Activated naive CD8-positive, alpha-beta T cell (primary cell): ENCODE results near the gene NT5DC4.
"Not testable (repeated sequence)": the region's sequence is repeated elsewhere in the genome, so short reads cannot be mapped to it uniquely, and the experiment has no call there.

Source experiments
- H3K27ac Mint-ChIP-seq: one replicate; pipeline ENCODE4 v1.8.0; 2021; ENCODE audit warnings: mixed read lengths
- H3K27me3 Mint-ChIP-seq: one replicate; pipeline ENCODE4 v1.8.0; 2021; ENCODE audit warnings: mixed read lengths
- H3K36me3 Mint-ChIP-seq: one replicate; pipeline ENCODE4 v1.8.0; 2021; ENCODE audit warnings: mixed read lengths
- H3K4me1 Mint-ChIP-seq: one replicate; pipeline ENCODE4 v1.8.0; 2021; ENCODE audit warnings: low read depth, mixed read lengths
- H3K4me3 Mint-ChIP-seq: one replicate; pipeline ENCODE4 v1.8.0; 2021; ENCODE audit warnings: mild to moderate bottlenecking, mixed read lengths
- H3K9me3 Mint-ChIP-seq: one replicate; pipeline ENCODE4 v1.8.0; 2021; ENCODE audit warnings: low read depth, mixed read lengths

The NT5DC4 gene

GRCh38 chr2:112712465-112712864 lies 8.4 kb upstream of the NT5DC4 start:
- Mint-ChIP-seq H3K27me3 (peaks cover 2% of the 10 kb centered on the region), H3K36me3 (no peaks in the 10 kb centered on the region), H3K27ac (no peak overlapping the region), H3K4me3 (no peak overlapping the region), H3K9me3 (no peaks in the 10 kb centered on the region), H3K4me1 (peaks cover 2% of the 10 kb centered on the region)

- H3K27ac Mint-ChIP-seq, result no peak overlapping the region
- H3K4me3 Mint-ChIP-seq, result no peak overlapping the region
- H3K36me3 Mint-ChIP-seq, result no peaks in the 10 kb centered on the region
- H3K4me1 Mint-ChIP-seq, result peaks cover 2% of the 10 kb centered on the region
- no peaks in the 10 kb centered on the region for H3K9me3 Mint-ChIP-seq
- H3K27me3 Mint-ChIP-seq, result peaks cover 2% of the 10 kb centered on the region
Observed at GRCh38 chr2:112712903-112713584, 7.8 kb upstream of the NT5DC4 start.

GRCh38 chr2:112713585-112713925 lies 7.3 kb upstream of the NT5DC4 start:
- Mint-ChIP-seq H3K4me3 (no peak overlapping the region), H3K36me3 (no peaks in the 10 kb centered on the region), H3K27me3 (peaks cover 2% of the 10 kb centered on the region), H3K4me1 (peaks cover 2% of the 10 kb centered on the region), H3K27ac (no peak overlapping the region), H3K9me3 (no peaks in the 10 kb centered on the region)

- Mint-ChIP-seq H3K27me3 (peaks cover 2% of the 10 kb centered on the region), H3K36me3 (no peaks in the 10 kb centered on the region), H3K27ac (no peak overlapping the region), H3K4me3 (no peak overlapping the region), H3K4me1 (peaks cover 2% of the 10 kb centered on the region), H3K9me3 (no peaks in the 10 kb centered on the region)
Observed at GRCh38 chr2:112713926-112714325, 6.9 kb upstream of the NT5DC4 start.

- Mint-ChIP-seq H3K9me3 (no peaks in the 10 kb centered on the region), H3K27ac (no peak overlapping the region), H3K4me3 (no peak overlapping the region), H3K36me3 (no peaks in the 10 kb centered on the region), H3K27me3 (peaks cover 2% of the 10 kb centered on the region), H3K4me1 (peaks cover 2% of the 10 kb centered on the region)
Observed at GRCh38 chr2:112714331-112714730, 6.5 kb upstream of the NT5DC4 start.

GRCh38 chr2:112714836-112715631 lies 5.8 kb upstream of the NT5DC4 start:
- Mint-ChIP-seq H3K4me3 (no peak overlapping the region), H3K4me1 (no peaks in the 10 kb centered on the region), H3K36me3 (no peaks in the 10 kb centered on the region), H3K27me3 (no peaks in the 10 kb centered on the region), H3K9me3 (no peaks in the 10 kb centered on the region), H3K27ac (no peak overlapping the region)

- H3K4me3 Mint-ChIP-seq, H3K27ac Mint-ChIP-seq, H3K4me1 Mint-ChIP-seq, H3K36me3 Mint-ChIP-seq, H3K27me3 Mint-ChIP-seq, H3K9me3 Mint-ChIP-seq: not testable (repeated sequence)
Observed at GRCh38 chr2:112716094-112716493, 4.7 kb upstream of the NT5DC4 start.

- H3K36me3 Mint-ChIP-seq, result not testable (repeated sequence)
Observed at GRCh38 chr2:112716826-112717352, 3.9 kb upstream of the NT5DC4 start.

GRCh38 chr2:112718863-112719370 lies 1.9 kb upstream of the NT5DC4 start:
- no peak overlapping the region for H3K27ac Mint-ChIP-seq
- no peak overlapping the region for H3K4me3 Mint-ChIP-seq
- H3K9me3 Mint-ChIP-seq, result no peaks in the 10 kb centered on the region
- H3K4me1 Mint-ChIP-seq, result no peaks in the 10 kb centered on the region
- H3K36me3 Mint-ChIP-seq, result peaks cover 2% of the 10 kb centered on the region
- H3K27me3 Mint-ChIP-seq, result peaks cover 2% of the 10 kb centered on the region

More at GRCh38 chr2:112716826-112717352, 3.9 kb upstream of the NT5DC4 start:
- H3K4me1 Mint-ChIP-seq, H3K9me3 Mint-ChIP-seq, H3K4me3 Mint-ChIP-seq, H3K27me3 Mint-ChIP-seq, H3K27ac Mint-ChIP-seq: not testable (repeated sequence)

GRCh38 chr2:112721819-112722522 lies 1.2 kb downstream of the NT5DC4 start:
- H3K4me1 Mint-ChIP-seq, result no peaks in the 10 kb centered on the region
- no peak overlapping the region for H3K4me3 Mint-ChIP-seq
- no peak overlapping the region for H3K27ac Mint-ChIP-seq
- H3K9me3 Mint-ChIP-seq, result no peaks in the 10 kb centered on the region
- peaks cover 2% of the 10 kb centered on the region for H3K27me3 Mint-ChIP-seq
- H3K36me3 Mint-ChIP-seq, result peaks cover 2% of the 10 kb centered on the region

GRCh38 chr2:112722816-112723546 lies 2.2 kb downstream of the NT5DC4 start:
- Mint-ChIP-seq H3K4me3 (no peak overlapping the region), H3K9me3 (no peaks in the 10 kb centered on the region), H3K36me3 (peaks cover 2% of the 10 kb centered on the region), H3K27ac (no peak overlapping the region), H3K27me3 (peaks cover 2% of the 10 kb centered on the region), H3K4me1 (no peaks in the 10 kb centered on the region)

GRCh38 chr2:112723547-112723940 lies 2.7 kb downstream of the NT5DC4 start:
- H3K36me3 Mint-ChIP-seq, result peaks cover 2% of the 10 kb centered on the region
- H3K27me3 Mint-ChIP-seq, result peaks cover 2% of the 10 kb centered on the region
- no peak overlapping the region for H3K4me3 Mint-ChIP-seq
- no peaks in the 10 kb centered on the region for H3K9me3 Mint-ChIP-seq
- H3K27ac Mint-ChIP-seq, result no peak overlapping the region
- no peaks in the 10 kb centered on the region for H3K4me1 Mint-ChIP-seq

GRCh38 chr2:112723995-112724394 lies 3.2 kb downstream of the NT5DC4 start:
- no peak overlapping the region for H3K4me3 Mint-ChIP-seq

More at GRCh38 chr2:112723995-112724394, 3.2 kb downstream of the NT5DC4 start:
- Mint-ChIP-seq H3K36me3 (peaks cover 2% of the 10 kb centered on the region), H3K4me1 (no peaks in the 10 kb centered on the region), H3K27me3 (peaks cover 2% of the 10 kb centered on the region), H3K9me3 (no peaks in the 10 kb centered on the region), H3K27ac (no peak overlapping the region)
